SK-N-SH (cell line): ENCODE data around the gene TSEN2. TPM values are rescaled to one million over a fixed set of nuclear protein-coding genes. Genes with fewer than 3 reads are reported as not detected.

Experiments used
- CTCF ChIA-PET: fragments of 300-600, 350-600 bp; formaldehyde crosslinking; extraction: SDS; loops from one replicate; lab custom pipeline; 2021; lab: Yijun Ruan, JAX
- POLR2A ChIA-PET: fragments of 350-600 bp; sonication (Branson Sonifier 250); formaldehyde crosslinking; extraction: SDS; loops from one replicate; lab custom pipeline; 2020; ENCODE audit warnings: antibody characterized with exemption, inconsistent platforms; lab: Yijun Ruan, JAX
- DNase-seq: peaks from one replicate; pipeline ENCODE4 v3.0.0; 2012
- H2AFZ ChIP-seq: fragments of 200-600 bp; sonication (generic); 2 replicates; pipeline ENCODE4 v1.8.1; 2016; ENCODE audit warnings: antibody characterized with exemption, mild to moderate bottlenecking, low read depth
- H3F3A ChIP-seq: fragments of 200-600 bp; sonication (generic); replicated peaks from 2 replicates; pipeline ENCODE3; 2016; ENCODE audit warnings: antibody characterized with exemption, mild to moderate bottlenecking; ENCODE audit not compliant: insufficient read depth
- H3K27ac ChIP-seq, 2 experiments: fragments of 200-500 bp in 1 of 2; fragments of 200-600 bp in 1 of 2; sonication (Bioruptor generic) in 1 of 2; sonication (generic), shearing (Covaris generic) in 1 of 2; 2 replicates each; pipeline versions ENCODE4 v1.5.1 to v1.6.1; 2014 to 2016; ENCODE audit warnings: low read depth in 2 of 2, inconsistent platforms in 1 of 2, low read length in 1 of 2, mild to moderate bottlenecking in 1 of 2, mixed read lengths in 1 of 2
- H3K27me3 ChIP-seq: fragments of 200-600 bp; sonication (generic), shearing (Covaris generic); 2 replicates; pipeline ENCODE4 v1.6.1; 2016; ENCODE audit warnings: mixed run types; ENCODE audit not compliant: insufficient read depth
- H3K36me3 ChIP-seq, 2 experiments: fragments of 200-500 bp in 1 of 2; fragments of 200-600 bp in 1 of 2; sonication (Bioruptor generic) in 1 of 2; sonication (generic) in 1 of 2; replicated peaks in 1 of 2; 2 replicates each; pipeline versions ENCODE3 to v1.5.1; 2014 to 2016; ENCODE audit warnings: low read length in 1 of 2, mild to moderate bottlenecking in 1 of 2; ENCODE audit not compliant: insufficient read depth in 2 of 2, control insufficient read depth in 1 of 2
- H3K4me1 ChIP-seq, 2 experiments: fragments of 200-500 bp in 1 of 2; fragments of 200-600 bp in 1 of 2; sonication (Bioruptor generic) in 1 of 2; sonication (generic), shearing (Covaris generic) in 1 of 2; 2 replicates each; pipeline versions ENCODE4 v1.5.1 to v1.6.1; 2014 to 2016; ENCODE audit warnings: low read depth in 1 of 2, low read length in 1 of 2, mixed run types in 1 of 2; ENCODE audit not compliant: insufficient read depth in 2 of 2, control insufficient read depth in 1 of 2
- H3K4me2 ChIP-seq: fragments of 200-600 bp; sonication (generic), shearing (Covaris generic); 2 replicates; pipeline ENCODE4 v1.6.1; 2017; ENCODE audit warnings: mixed run types
- H3K4me3 ChIP-seq, 2 experiments: fragments of 200-500 bp in 1 of 2; fragments of 200-600 bp in 1 of 2; sonication (Bioruptor generic) in 1 of 2; sonication (generic), shearing (Covaris generic) in 1 of 2; 2 replicates each; pipeline versions ENCODE4 v1.5.1 to v1.8.1; 2014 to 2016; ENCODE audit warnings: low read depth in 2 of 2, inconsistent platforms in 1 of 2, low read length in 1 of 2, mild to moderate bottlenecking in 1 of 2, mixed read lengths in 1 of 2, moderate library complexity in 1 of 2
- H3K79me2 ChIP-seq: fragments of 200-600 bp; sonication (generic); 2 replicates; pipeline ENCODE4 v1.8.1; 2017; ENCODE audit warnings: mild to moderate bottlenecking; ENCODE audit not compliant: insufficient read depth
- H3K9ac ChIP-seq: fragments of 200-600 bp; sonication (generic); 2 replicates; pipeline ENCODE4 v1.6.1; 2017; ENCODE audit warnings: mixed run types
- H3K9me2 ChIP-seq: fragments of 200-600 bp; sonication (generic); 2 replicates; pipeline ENCODE4 v1.6.1; 2017; ENCODE audit warnings: mixed run types
- H3K9me3 ChIP-seq: fragments of 200-600 bp; sonication (generic); 2 replicates; pipeline ENCODE4 v1.6.1; 2017; ENCODE audit warnings: mixed run types, mild to moderate bottlenecking, moderate library complexity
- H4K20me1 ChIP-seq: fragments of 200-600 bp; sonication (generic); 2 replicates; pipeline ENCODE4 v1.6.1; 2017; ENCODE audit warnings: mild to moderate bottlenecking, mixed run types; ENCODE audit not compliant: insufficient read depth
- CTCF ChIP-seq: fragments of 200-600 bp; sonication (generic); IDR thresholded peaks from 2 replicates; pipeline ENCODE4 v1.6.1; 2017; ENCODE audit warnings: antibody characterized with exemption, mild to moderate bottlenecking, moderate library complexity
- EZH2phosphoT487 ChIP-seq: fragments of 200-600 bp; sonication (generic); IDR thresholded peaks from 2 replicates; pipeline ENCODE4 v1.6.1; 2017; ENCODE audit warnings: low read depth, mixed run types, mild to moderate bottlenecking, antibody characterized with exemption, moderate library complexity, borderline replicate concordance
- FOSL2 ChIP-seq: IDR thresholded peaks from 2 replicates; pipeline ENCODE4 v1.4.0; 2012; ENCODE audit warnings: low read depth, mild to moderate bottlenecking, moderate library complexity, borderline replicate concordance
- GABPA ChIP-seq: IDR thresholded peaks from 2 replicates; pipeline ENCODE4 v1.4.0; 2012; ENCODE audit warnings: low read depth, mild to moderate bottlenecking
- JUND ChIP-seq: IDR thresholded peaks from 2 replicates; pipeline ENCODE4 v1.4.0; 2012
- SIN3A ChIP-seq: IDR thresholded peaks from 2 replicates; pipeline ENCODE4 v1.6.1; 2012; ENCODE audit warnings: low read depth, mild to moderate bottlenecking, low read length, moderate library complexity, borderline replicate concordance
- USF1 ChIP-seq: IDR thresholded peaks from 2 replicates; pipeline ENCODE4 v1.4.0; 2012; ENCODE audit warnings: low read depth, borderline replicate concordance
- WGBS: methylation state at CpG from one replicate; pipeline ENCODE4 v1.1.6; 2017; ENCODE audit warnings: low lambda C conversion rate; 5-methylcytosine and 5-hydroxymethylcytosine counted together
- polyA plus RNA-seq, 3 experiments: library from polyadenylated mRNA; depleted of rRNA; stranded (reverse); fragments of >200 nt; gene quantifications; 2 replicates each; pipeline ENCODE4 v1.2.3, GENCODE V29; 2012

The TSEN2 gene
- polyA plus RNA-seq, 1 of the 3 experiments (the other 2 are of a cell fraction) = 13.0 TPM

- TF ChIP-seq USF1 (no peak), JUND (no peak), GABPA (no peak), FOSL2 (no peak)
Measured at GRCh38 chr3:12577379-12577778, 93.1 kb downstream of the TSEN2 start (continued).

GRCh38 chr3:12578742-12579141 lies 94.5 kb downstream of the TSEN2 start:
- no peak overlapping the region for H3K27ac ChIP-seq
- H4K20me1 ChIP-seq = no peaks in the 10 kb centered on the region
- no peak overlapping the region for H3K4me3 ChIP-seq
- H3K27me3 ChIP-seq = no peaks in the 10 kb centered on the region
- H3K79me2 ChIP-seq = peaks cover 3% of the 10 kb centered on the region; the same call in 1 of the 2 replicates
- DNase-seq = peak; percentile 16
- no peaks in the 10 kb centered on the region for H3K4me1 ChIP-seq
- H3F3A ChIP-seq = peaks cover 11% of the 10 kb centered on the region
- H2AFZ ChIP-seq = no peak overlapping the region
- H3K4me2 ChIP-seq = no peak overlapping the region
- H3K9ac ChIP-seq = no peak overlapping the region
- ChIA-PET CTCF (interaction anchor here (1.1 to 2.2 kb wide), 5 partner anchors 9 to 141 kb away, joined by 3 to 10 read pairs (median 3); no protein-coding TSS in a partner anchor), POLR2A (no interaction called here)
- TF ChIP-seq CTCF = peak; percentile 42
- no peak for TF ChIP-seq EZH2phosphoT487
- H3K9me2 ChIP-seq = no peaks in the 10 kb centered on the region
- 87% methylated on average over 2 of the region's 2 CpGs for WGBS
- H3K9me3 ChIP-seq = no peaks in the 10 kb centered on the region
- H3K36me3 ChIP-seq = peaks cover 53 to 63% of the 10 kb centered on the region in 2 experiments

- ChIA-PET CTCF (interaction anchor here (0.6 to 2.2 kb wide), 5 partner anchors 10 to 1300 kb away, joined by 3 to 10 read pairs (median 3); no protein-coding TSS in a partner anchor), POLR2A (no interaction called here)
- Histone ChIP-seq H3K9ac (no peak overlapping the region), H3K9me2 (no peaks in the 10 kb centered on the region), H3K27ac (no peak overlapping the region), H3K9me3 (no peaks in the 10 kb centered on the region), H4K20me1 (no peaks in the 10 kb centered on the region), H3K4me3 (no peak overlapping the region), H3F3A (peaks cover 15% of the 10 kb centered on the region), H3K4me2 (no peak overlapping the region), H3K4me1 (no peaks in the 10 kb centered on the region), H2AFZ (no peak overlapping the region), H3K27me3 (no peaks in the 10 kb centered on the region), H3K79me2 (peaks cover 3% of the 10 kb centered on the region; the same call in 1 of the 2 replicates), H3K36me3 (peaks cover 52 to 63% of the 10 kb centered on the region in 2 experiments)
- TF ChIP-seq SIN3A = no peak
- 97% methylated on average over 3 of the region's 3 CpGs for WGBS
- no peak for DNase-seq
Measured at GRCh38 chr3:12579456-12579855, 95.2 kb downstream of the TSEN2 start.
